WTC11 (cell line): ENCODE data around the gene WWOX. TPM values are rescaled to one million over a fixed set of nuclear protein-coding genes. Genes with fewer than 3 reads are reported as not detected.

Source experiments
- ATAC-seq: fragments of 200-7000 bp; cut with Tn5 transposase; 2 replicates; pipeline ENCODE4 v1.10.0; 2021; ENCODE audit warnings: mild to moderate bottlenecking, moderate library complexity
- CTCF ChIA-PET: fragments of 300-600 bp; sonication (Branson Sonifier 250); formaldehyde crosslinking; loops from one replicate; lab custom pipeline; 2021; ENCODE audit warnings: antibody characterized with exemption; lab: Charles Lee
- POLR2A ChIA-PET: fragments of 350-600 bp; sonication (Branson Sonifier 250); formaldehyde crosslinking; loops from one replicate; lab custom pipeline; 2021; ENCODE audit warnings: antibody characterized with exemption; lab: Charles Lee
- DNase-seq: peaks from one replicate; pipeline ENCODE4 v3.0.0; 2021; ENCODE audit warnings: low spot score
- H3K27ac Mint-ChIP-seq: 2 replicates; pipeline ENCODE4 v1.8.0; 2021; ENCODE audit warnings: mixed read lengths
- H3K27me3 Mint-ChIP-seq: 2 replicates; pipeline ENCODE4 v1.8.0; 2021; ENCODE audit warnings: low read depth, mild to moderate bottlenecking, moderate library complexity, mixed read lengths
- H3K36me3 Mint-ChIP-seq: 2 replicates; pipeline ENCODE4 v1.8.0; 2021; ENCODE audit warnings: mixed read lengths
- H3K4me1 Mint-ChIP-seq: 2 replicates; pipeline ENCODE4 v1.8.0; 2022; ENCODE audit warnings: mixed read lengths
- H3K4me3 Mint-ChIP-seq: 2 replicates; pipeline ENCODE4 v1.8.0; 2021; ENCODE audit warnings: mild to moderate bottlenecking, moderate library complexity, mixed read lengths
- H3K9me3 Mint-ChIP-seq: 2 replicates; pipeline ENCODE4 v1.8.0; 2021; ENCODE audit warnings: mixed read lengths
- ELF4 ChIP-seq: sonication (generic); formaldehyde crosslinking; IDR thresholded peaks from 2 replicates; pipeline ENCODE4 v1.8.1; 2022; ENCODE audit warnings: low read depth, mild to moderate bottlenecking, moderate library complexity, missing genetic modification reagents
- GABPB1 ChIP-seq: sonication (generic); formaldehyde crosslinking; IDR thresholded peaks from 2 replicates; pipeline ENCODE4 v1.8.1; 2023; ENCODE audit warnings: mild to moderate bottlenecking, missing genetic modification reagents
- GTF2I ChIP-seq: fragments of 250-450 bp; sonication (Bioruptor Pico); conservative IDR thresholded peaks from 2 replicates; pipeline ENCODE4 v1.4.0; 2021; ENCODE audit warnings: mild to moderate bottlenecking
- HMGA2 ChIP-seq: fragments of 250-450 bp; sonication (Bioruptor Pico); IDR thresholded peaks from 2 replicates; pipeline ENCODE4 v1.4.0; 2021; ENCODE audit warnings: mild to moderate bottlenecking, moderate library complexity
- IRF2 ChIP-seq: sonication (generic); formaldehyde crosslinking; IDR thresholded peaks from 2 replicates; pipeline ENCODE4 v1.8.0; 2022; ENCODE audit warnings: low read depth, missing genetic modification reagents, borderline replicate concordance
- JAZF1 ChIP-seq: fragments of 250-450 bp; sonication (Bioruptor Pico); IDR thresholded peaks from 2 replicates; pipeline ENCODE4 v1.9.0; 2021; ENCODE audit warnings: moderate library complexity, mild to moderate bottlenecking, inconsistent platforms
- JUN ChIP-seq: sonication (generic); formaldehyde crosslinking; IDR thresholded peaks from 2 replicates; pipeline ENCODE4 v1.8.0; 2023; ENCODE audit warnings: mild to moderate bottlenecking, missing genetic modification reagents
- NFATC4 ChIP-seq: fragments of 250-450 bp; sonication (Bioruptor Pico); IDR thresholded peaks from 2 replicates; pipeline ENCODE4 v1.9.0; 2021; ENCODE audit warnings: mild to moderate bottlenecking
- PRRX2 ChIP-seq: fragments of 250-450 bp; sonication (Bioruptor Pico); IDR thresholded peaks from 2 replicates; pipeline ENCODE4 v1.8.0; 2021; ENCODE audit warnings: mild to moderate bottlenecking
- SP1 ChIP-seq: sonication (generic); formaldehyde crosslinking; conservative IDR thresholded peaks from 2 replicates; pipeline ENCODE4 v1.8.1; 2022; ENCODE audit warnings: missing genetic modification reagents
- STAT6 ChIP-seq: sonication (generic); formaldehyde crosslinking; conservative IDR thresholded peaks from 2 replicates; pipeline ENCODE4 v1.8.1; 2023; ENCODE audit warnings: mild to moderate bottlenecking, low read depth, missing genetic modification reagents, moderate library complexity
- ZBTB43 ChIP-seq: sonication (generic); formaldehyde crosslinking; IDR thresholded peaks from 2 replicates; pipeline ENCODE4 v1.8.1; 2023; ENCODE audit warnings: mild to moderate bottlenecking, missing genetic modification reagents
- ZNF263 ChIP-seq: sonication (generic); formaldehyde crosslinking; IDR thresholded peaks from 2 replicates; pipeline ENCODE4 v1.8.1; 2022; ENCODE audit warnings: low read depth, mild to moderate bottlenecking, moderate library complexity, missing genetic modification reagents
- ZNF317 ChIP-seq: sonication (generic); formaldehyde crosslinking; IDR thresholded peaks from 2 replicates; pipeline ENCODE4 v1.8.1; 2023; ENCODE audit warnings: low read depth, mild to moderate bottlenecking, moderate library complexity, missing genetic modification reagents, borderline replicate concordance
- ZNF396 ChIP-seq: fragments of 250-450 bp; sonication (Bioruptor Pico); IDR thresholded peaks from 2 replicates; pipeline ENCODE4 v1.8.0; 2021; ENCODE audit warnings: mild to moderate bottlenecking, moderate library complexity, borderline replicate concordance
- total RNA-seq: library from RNA; stranded (reverse); gene quantifications from 3 replicates; pipeline ENCODE4 v1.2.3, GENCODE V29; 2021
- TF ChIP-seq, protein P1 (sequence below): fragments of 250-450 bp; sonication (Bioruptor Pico); IDR thresholded peaks from 2 replicates; pipeline ENCODE4 v2.1.2; 2022; ENCODE audit warnings: mild to moderate bottlenecking, moderate library complexity
- TF ChIP-seq, protein P2 (sequence below): sonication (generic); formaldehyde crosslinking; IDR thresholded peaks from 2 replicates; pipeline ENCODE4 v1.8.1; 2022; ENCODE audit warnings: mild to moderate bottlenecking, missing genetic modification reagents, moderate library complexity, borderline replicate concordance
- TF ChIP-seq, protein P3 (sequence below): sonication (generic); formaldehyde crosslinking; IDR thresholded peaks from 2 replicates; pipeline ENCODE4 v1.8.0; 2023; ENCODE audit warnings: mild to moderate bottlenecking, missing genetic modification reagents
- TF ChIP-seq, protein P4 (sequence below): sonication (generic); formaldehyde crosslinking; IDR thresholded peaks from 2 replicates; pipeline ENCODE4 v1.8.1; 2023; ENCODE audit warnings: mild to moderate bottlenecking, missing genetic modification reagents, moderate library complexity
- TF ChIP-seq, protein P5 (sequence below): sonication (generic); formaldehyde crosslinking; IDR thresholded peaks from 2 replicates; pipeline ENCODE4 v1.8.0; 2023; ENCODE audit warnings: missing genetic modification reagents
- TF ChIP-seq, protein P6 (sequence below): sonication (generic); formaldehyde crosslinking; IDR thresholded peaks from 2 replicates; pipeline ENCODE4 v1.8.0; 2022; ENCODE audit warnings: mild to moderate bottlenecking, missing genetic modification reagents

WWOX gene
- total RNA-seq, 1 experiment from 2014 or later: 15.7 TPM

- Mint-ChIP-seq H3K9me3 (peaks cover 37% of the 10 kb centered on the region), H3K4me3 (no peak overlapping the region), H3K4me1 (no peaks in the 10 kb centered on the region), H3K27ac (no peak overlapping the region), H3K36me3 (peaks cover 13% of the 10 kb centered on the region)
- ChIA-PET POLR2A (interaction anchor here (0.7 kb wide), 1 partner anchor 86 kb away, joined by 3 read pairs; no protein-coding TSS in a partner anchor), CTCF (no interaction called here)
- no peak for DNase-seq
- ATAC-seq: no peak
- TF ChIP-seq SP1 (CRISPR knock-in tag) (no peak), ZNF263 (no peak), JUN (CRISPR knock-in tag) (no peak), ELF4 (CRISPR knock-in tag) (no peak), ZNF396 (CRISPR knock-in tag) (no peak), ZBTB43 (CRISPR knock-in tag) (no peak), NFATC4 (no peak), PRRX2 (CRISPR knock-in tag) (no peak), JAZF1 (CRISPR knock-in tag) (no peak), GABPB1 (CRISPR knock-in tag) (no peak), STAT6 (CRISPR knock-in tag) (no peak), GTF2I (CRISPR knock-in tag) (no peak), IRF2 (no peak)
- TF ChIP-seq, protein P1, sequence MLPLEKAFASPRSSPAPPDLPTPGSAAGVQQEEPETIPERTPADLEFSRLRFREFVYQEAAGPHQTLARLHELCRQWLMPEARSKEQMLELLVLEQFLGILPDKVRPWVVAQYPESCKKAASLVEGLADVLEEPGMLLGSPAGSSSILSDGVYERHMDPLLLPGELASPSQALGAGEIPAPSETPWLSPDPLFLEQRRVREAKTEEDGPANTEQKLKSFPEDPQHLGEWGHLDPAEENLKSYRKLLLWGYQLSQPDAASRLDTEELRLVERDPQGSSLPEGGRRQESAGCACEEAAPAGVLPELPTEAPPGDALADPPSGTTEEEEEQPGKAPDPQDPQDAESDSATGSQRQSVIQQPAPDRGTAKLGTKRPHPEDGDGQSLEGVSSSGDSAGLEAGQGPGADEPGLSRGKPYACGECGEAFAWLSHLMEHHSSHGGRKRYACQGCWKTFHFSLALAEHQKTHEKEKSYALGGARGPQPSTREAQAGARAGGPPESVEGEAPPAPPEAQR: no peak
- TF ChIP-seq, protein P2, sequence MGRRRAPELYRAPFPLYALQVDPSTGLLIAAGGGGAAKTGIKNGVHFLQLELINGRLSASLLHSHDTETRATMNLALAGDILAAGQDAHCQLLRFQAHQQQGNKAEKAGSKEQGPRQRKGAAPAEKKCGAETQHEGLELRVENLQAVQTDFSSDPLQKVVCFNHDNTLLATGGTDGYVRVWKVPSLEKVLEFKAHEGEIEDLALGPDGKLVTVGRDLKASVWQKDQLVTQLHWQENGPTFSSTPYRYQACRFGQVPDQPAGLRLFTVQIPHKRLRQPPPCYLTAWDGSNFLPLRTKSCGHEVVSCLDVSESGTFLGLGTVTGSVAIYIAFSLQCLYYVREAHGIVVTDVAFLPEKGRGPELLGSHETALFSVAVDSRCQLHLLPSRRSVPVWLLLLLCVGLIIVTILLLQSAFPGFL (CRISPR knock-in tag): no peak
- TF ChIP-seq, all 79 proteins: peak for 0
- no peaks in the 10 kb centered on the region; the same call in 1 of the 2 replicates for H3K27me3 Mint-ChIP-seq
Observed at GRCh38 chr16:78623796-78624195, 524.3 kb downstream of the WWOX start.

- no peak for ATAC-seq
- CTCF ChIA-PET: no interaction called here
- H3K4me1 Mint-ChIP-seq: no peaks in the 10 kb centered on the region
- H3K4me3 Mint-ChIP-seq: no peak overlapping the region
- POLR2A ChIA-PET: interaction anchor here (0.7 kb wide), 1 partner anchor 86 kb away, joined by 3 read pairs; no protein-coding TSS in a partner anchor
- peaks cover 43% of the 10 kb centered on the region for H3K9me3 Mint-ChIP-seq
- DNase-seq: no peak
- peaks cover 16% of the 10 kb centered on the region for H3K36me3 Mint-ChIP-seq
- no peak overlapping the region for H3K27ac Mint-ChIP-seq
- H3K27me3 Mint-ChIP-seq: no peaks in the 10 kb centered on the region; the same call in 1 of the 2 replicates
- TF ChIP-seq, protein P1: no peak
- TF ChIP-seq HMGA2 (CRISPR knock-in tag) (no peak), ZNF317 (CRISPR knock-in tag) (no peak)
- TF ChIP-seq, protein P3, sequence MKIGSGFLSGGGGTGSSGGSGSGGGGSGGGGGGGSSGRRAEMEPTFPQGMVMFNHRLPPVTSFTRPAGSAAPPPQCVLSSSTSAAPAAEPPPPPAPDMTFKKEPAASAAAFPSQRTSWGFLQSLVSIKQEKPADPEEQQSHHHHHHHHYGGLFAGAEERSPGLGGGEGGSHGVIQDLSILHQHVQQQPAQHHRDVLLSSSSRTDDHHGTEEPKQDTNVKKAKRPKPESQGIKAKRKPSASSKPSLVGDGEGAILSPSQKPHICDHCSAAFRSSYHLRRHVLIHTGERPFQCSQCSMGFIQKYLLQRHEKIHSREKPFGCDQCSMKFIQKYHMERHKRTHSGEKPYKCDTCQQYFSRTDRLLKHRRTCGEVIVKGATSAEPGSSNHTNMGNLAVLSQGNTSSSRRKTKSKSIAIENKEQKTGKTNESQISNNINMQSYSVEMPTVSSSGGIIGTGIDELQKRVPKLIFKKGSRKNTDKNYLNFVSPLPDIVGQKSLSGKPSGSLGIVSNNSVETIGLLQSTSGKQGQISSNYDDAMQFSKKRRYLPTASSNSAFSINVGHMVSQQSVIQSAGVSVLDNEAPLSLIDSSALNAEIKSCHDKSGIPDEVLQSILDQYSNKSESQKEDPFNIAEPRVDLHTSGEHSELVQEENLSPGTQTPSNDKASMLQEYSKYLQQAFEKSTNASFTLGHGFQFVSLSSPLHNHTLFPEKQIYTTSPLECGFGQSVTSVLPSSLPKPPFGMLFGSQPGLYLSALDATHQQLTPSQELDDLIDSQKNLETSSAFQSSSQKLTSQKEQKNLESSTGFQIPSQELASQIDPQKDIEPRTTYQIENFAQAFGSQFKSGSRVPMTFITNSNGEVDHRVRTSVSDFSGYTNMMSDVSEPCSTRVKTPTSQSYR (CRISPR knock-in tag): no peak
- TF ChIP-seq, protein P4, sequence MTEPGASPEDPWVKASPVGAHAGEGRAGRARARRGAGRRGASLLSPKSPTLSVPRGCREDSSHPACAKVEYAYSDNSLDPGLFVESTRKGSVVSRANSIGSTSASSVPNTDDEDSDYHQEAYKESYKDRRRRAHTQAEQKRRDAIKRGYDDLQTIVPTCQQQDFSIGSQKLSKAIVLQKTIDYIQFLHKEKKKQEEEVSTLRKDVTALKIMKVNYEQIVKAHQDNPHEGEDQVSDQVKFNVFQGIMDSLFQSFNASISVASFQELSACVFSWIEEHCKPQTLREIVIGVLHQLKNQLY (CRISPR knock-in tag): no peak
- TF ChIP-seq, protein P5, sequence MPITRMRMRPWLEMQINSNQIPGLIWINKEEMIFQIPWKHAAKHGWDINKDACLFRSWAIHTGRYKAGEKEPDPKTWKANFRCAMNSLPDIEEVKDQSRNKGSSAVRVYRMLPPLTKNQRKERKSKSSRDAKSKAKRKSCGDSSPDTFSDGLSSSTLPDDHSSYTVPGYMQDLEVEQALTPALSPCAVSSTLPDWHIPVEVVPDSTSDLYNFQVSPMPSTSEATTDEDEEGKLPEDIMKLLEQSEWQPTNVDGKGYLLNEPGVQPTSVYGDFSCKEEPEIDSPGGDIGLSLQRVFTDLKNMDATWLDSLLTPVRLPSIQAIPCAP (CRISPR knock-in tag): no peak
- TF ChIP-seq, protein P6, sequence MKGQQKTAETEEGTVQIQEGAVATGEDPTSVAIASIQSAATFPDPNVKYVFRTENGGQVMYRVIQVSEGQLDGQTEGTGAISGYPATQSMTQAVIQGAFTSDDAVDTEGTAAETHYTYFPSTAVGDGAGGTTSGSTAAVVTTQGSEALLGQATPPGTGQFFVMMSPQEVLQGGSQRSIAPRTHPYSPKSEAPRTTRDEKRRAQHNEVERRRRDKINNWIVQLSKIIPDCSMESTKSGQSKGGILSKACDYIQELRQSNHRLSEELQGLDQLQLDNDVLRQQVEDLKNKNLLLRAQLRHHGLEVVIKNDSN (CRISPR knock-in tag): no peak
Observed at GRCh38 chr16:78624366-78624765, 524.9 kb downstream of the WWOX start.
